Spleen (tissue), 7 donors: Measurements from ENCODE around the gene MAB21L3.

Experiments used
- POLR2A ChIP-seq, 3 donors: fragments of 450-650 bp; IDR thresholded peaks; one replicate each; pipeline ENCODE4 v1.5.1; 2017; ENCODE audit warnings: antibody characterized with exemption in 3 of 3, mild to moderate bottlenecking in 1 of 3
- POLR2AphosphoS5 ChIP-seq, 3 donors: sonication (generic); formaldehyde crosslinking; IDR thresholded peaks; one replicate each; pipeline ENCODE4 v1.5.1; 2017; ENCODE audit warnings: antibody characterized with exemption in 3 of 3
- TF ChIP-seq, protein P1 (sequence below), 11 experiments: fragments of 200-600 bp in 7 of 11; fragments of 450-650 bp in 4 of 11; sonication (generic) in 4 of 11; IDR thresholded peaks in 8 of 11; conservative IDR thresholded peaks in 3 of 11; 1 replicate in 7 of 11; 2 replicates in 4 of 11; pipeline versions ENCODE4 v1.4.0 to v1.8.0; 2016 to 2021; ENCODE audit warnings: antibody characterized with exemption in 11 of 11, inconsistent platforms in 4 of 11, mild to moderate bottlenecking in 1 of 11
- donor health status: DM: no; HTN: no; CAD: no; lungs with moderate emphysema.
- donor health status: DM: no; HTN: no; CAD: no.
- donor health status: DM: no; HTN: no; CAD: no.

- TF ChIP-seq POLR2AphosphoS5 (IDR thresholded peaks at IDR 0.05) (no peak), POLR2A (IDR thresholded peaks at IDR 0.05) (no peak)
- TF ChIP-seq, protein P1, sequence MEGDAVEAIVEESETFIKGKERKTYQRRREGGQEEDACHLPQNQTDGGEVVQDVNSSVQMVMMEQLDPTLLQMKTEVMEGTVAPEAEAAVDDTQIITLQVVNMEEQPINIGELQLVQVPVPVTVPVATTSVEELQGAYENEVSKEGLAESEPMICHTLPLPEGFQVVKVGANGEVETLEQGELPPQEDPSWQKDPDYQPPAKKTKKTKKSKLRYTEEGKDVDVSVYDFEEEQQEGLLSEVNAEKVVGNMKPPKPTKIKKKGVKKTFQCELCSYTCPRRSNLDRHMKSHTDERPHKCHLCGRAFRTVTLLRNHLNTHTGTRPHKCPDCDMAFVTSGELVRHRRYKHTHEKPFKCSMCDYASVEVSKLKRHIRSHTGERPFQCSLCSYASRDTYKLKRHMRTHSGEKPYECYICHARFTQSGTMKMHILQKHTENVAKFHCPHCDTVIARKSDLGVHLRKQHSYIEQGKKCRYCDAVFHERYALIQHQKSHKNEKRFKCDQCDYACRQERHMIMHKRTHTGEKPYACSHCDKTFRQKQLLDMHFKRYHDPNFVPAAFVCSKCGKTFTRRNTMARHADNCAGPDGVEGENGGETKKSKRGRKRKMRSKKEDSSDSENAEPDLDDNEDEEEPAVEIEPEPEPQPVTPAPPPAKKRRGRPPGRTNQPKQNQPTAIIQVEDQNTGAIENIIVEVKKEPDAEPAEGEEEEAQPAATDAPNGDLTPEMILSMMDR (IDR thresholded peaks at IDR 0.05 in 8 of 11, conservative IDR thresholded peaks at IDR 0.05 in 3 of 11): no peak
These were observed 49.0 kb upstream of the MAB21L3 start for GRCh38 chr1:116062201-116062600.
